ENCODE results near the gene PCNA.
"Not testable (repeated sequence)": the region's sequence is repeated elsewhere in the genome, so short reads cannot be mapped to it uniquely, and the experiment has no call there.

The PCNA gene

GRCh38 chr20:5143851-5144250 is 24.1 kb upstream of the PCNA start:
- no peak for DNase-seq (ENCODE audit: low read depth, low spot score)

GRCh38 chr20:5141615-5142014 is 21.9 kb upstream of the PCNA start:
- no peak for DNase-seq (ENCODE audit: low read depth, low spot score)

GRCh38 chr20:5140195-5140594 is 20.4 kb upstream of the PCNA start:
- no peak for DNase-seq (ENCODE audit: low read depth, low spot score)

GRCh38 chr20:5136096-5136495 is 16.3 kb upstream of the PCNA start:
- no peak for DNase-seq (ENCODE audit: low read depth, low spot score)

DNA sequence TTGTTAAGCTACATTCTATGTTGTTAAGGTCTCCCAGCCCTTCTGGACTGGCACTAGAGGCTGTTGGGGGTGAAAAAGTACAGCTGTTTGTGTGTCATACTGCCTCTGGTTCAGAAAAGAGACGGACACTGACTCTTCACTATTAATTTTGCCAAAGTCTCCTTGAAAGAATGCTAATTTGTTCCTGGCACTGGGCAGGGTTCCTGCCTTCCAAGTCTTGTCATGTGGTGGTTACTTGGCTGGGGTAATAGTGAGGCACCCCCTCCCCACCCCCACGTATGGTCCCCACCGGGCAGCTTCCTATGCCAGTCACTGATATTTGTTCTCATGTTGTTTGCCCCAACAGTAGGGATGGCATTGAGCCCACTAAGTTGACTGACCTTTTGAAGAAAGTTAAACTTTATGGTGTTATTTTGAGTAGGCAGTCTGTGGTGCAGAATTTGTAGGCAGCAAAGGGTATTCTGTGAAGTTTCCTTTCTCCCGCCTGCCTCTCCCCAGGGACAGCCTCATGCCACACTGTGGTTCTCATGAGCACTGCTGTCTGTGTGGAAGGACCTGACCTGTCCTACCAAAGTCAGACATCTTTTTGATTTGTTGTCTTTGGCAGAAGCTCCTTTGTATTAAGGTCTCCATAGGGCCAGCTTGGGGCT is 15.7 kb upstream of the PCNA start:
- DNase-seq (ENCODE audit: low read depth, low spot score) = no peak

DNA sequence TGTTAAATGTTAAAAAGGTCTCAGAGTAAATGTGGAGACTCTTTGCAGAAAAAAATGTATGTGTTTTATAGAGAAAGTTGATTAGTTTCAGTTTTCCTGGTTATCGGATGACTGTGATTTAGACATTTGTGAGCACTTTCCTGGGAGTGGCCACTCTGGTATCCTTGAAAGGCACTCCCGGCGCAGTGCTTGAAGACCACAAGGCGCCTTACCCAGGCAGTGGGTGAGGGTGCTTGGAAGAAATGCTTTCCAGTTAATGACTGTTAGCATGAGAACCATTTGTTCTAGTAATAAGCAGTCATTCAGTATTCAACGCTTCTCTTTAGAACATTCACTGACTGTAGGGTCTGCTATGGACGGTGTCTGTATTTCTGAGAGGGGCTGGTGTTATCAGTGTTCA is 14.2 kb upstream of the PCNA start:
- DNase-seq (ENCODE audit: low read depth, low spot score) = no peak

GRCh38 chr20:5131502-5131901 is 11.7 kb upstream of the PCNA start:
- DNase-seq (ENCODE audit: low read depth, low spot score) = no peak

- DNase-seq (ENCODE audit: low read depth, low spot score) = no peak
Observed at GRCh38 chr20:5128886-5129285, 9.1 kb upstream of the PCNA start.

DNA sequence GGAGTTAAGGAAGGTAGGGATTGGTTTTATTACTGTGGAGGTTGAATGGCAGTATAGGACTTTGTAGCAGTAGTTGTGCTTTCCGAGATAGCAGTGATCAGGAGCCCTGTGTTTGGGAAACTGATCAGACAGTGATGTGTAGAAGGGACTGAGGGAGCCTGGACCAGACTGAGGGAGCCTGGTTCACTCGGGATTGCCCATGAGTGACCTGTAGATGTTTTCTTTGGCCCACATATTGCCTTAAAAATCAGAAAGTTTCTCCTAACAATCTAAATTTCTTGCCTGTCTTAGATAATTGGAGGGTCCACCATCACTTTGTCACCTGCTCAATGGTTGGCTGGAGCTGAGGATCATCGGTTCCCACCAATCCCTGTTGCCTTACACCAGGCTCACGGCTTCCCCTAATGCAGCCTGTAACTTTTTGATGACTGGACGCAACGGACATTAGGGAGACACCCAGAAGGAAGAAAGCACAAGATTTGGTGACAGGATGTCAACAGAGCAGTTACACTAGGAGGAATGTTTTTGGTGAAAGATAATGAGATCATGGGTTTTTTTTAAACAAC is 8.2 kb upstream of the PCNA start:
- DNase-seq (ENCODE audit: low read depth, low spot score) = no peak

GRCh38 chr20:5127204-5127858 is 7.6 kb upstream of the PCNA start:
- DNase-seq (ENCODE audit: low read depth, low spot score) = no peak

DNA sequence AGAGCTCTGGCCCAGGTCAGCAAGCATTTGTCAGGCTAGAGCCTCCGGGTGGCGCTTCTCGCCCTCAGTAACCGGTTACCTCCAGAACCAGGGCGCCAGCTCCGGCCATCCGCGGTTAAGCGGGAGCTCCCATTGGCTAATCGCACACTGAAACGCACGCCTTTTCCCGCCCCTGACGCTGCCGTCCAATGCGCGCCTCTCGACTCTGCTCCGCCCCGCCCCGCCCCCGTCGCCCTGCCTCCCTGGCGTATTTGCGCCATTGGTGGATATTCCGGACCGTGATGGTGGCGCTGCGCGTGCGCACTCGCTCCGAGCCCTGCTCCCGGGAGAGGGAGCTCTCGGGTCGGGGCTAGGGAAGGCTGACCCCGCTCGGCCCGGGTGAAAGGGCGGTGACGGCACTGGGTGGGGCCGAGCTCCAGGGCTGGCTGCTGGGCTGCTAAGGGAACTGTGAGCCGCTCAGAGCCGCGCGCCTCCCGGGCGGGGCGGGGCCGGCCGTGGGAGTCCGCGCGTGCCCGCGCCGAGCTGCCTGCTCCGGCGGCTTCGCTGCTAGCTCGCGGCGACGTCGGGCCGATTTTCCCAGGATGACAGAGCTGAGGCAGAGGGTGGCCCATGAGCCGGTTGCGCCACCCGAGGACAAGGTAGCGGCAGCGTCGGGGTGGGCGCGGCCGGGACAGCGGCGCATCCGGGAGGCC is 6.9 kb upstream of the PCNA start, which contains the start of gene CDS2:
Gene CDS2, plus strand, starts transcription at position 497 of the 692 bp plus-strand sequence. Its CDS starts 85 bp downstream, at position 582.
- peak; percentile 98 for DNase-seq (ENCODE audit: low read depth, low spot score)

- DNase-seq (ENCODE audit: low read depth, low spot score) = no peak
Observed at GRCh38 chr20:5122873-5123260, 3.1 kb upstream of the PCNA start.

GRCh38 chr20:5120185-5120476 is 373 bp upstream of the PCNA start:
- no peak for DNase-seq (ENCODE audit: low read depth, low spot score)

DNA sequence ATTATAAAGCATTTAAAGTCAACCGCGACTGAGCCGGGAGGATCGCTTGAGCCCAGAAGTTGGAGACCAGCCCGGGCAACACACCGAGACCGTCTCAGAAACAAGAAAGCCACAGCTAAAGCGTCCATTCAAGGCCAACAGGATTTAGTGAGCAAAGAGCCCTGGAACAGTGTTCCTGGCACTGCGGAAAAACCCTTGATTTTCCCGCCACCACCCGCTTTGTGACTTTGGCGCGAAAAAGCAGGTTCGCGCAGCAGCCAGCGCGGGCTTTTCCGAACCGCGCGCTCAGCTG is 669 bp downstream of the PCNA start:
- no peak for DNase-seq (ENCODE audit: low read depth, low spot score)

DNA sequence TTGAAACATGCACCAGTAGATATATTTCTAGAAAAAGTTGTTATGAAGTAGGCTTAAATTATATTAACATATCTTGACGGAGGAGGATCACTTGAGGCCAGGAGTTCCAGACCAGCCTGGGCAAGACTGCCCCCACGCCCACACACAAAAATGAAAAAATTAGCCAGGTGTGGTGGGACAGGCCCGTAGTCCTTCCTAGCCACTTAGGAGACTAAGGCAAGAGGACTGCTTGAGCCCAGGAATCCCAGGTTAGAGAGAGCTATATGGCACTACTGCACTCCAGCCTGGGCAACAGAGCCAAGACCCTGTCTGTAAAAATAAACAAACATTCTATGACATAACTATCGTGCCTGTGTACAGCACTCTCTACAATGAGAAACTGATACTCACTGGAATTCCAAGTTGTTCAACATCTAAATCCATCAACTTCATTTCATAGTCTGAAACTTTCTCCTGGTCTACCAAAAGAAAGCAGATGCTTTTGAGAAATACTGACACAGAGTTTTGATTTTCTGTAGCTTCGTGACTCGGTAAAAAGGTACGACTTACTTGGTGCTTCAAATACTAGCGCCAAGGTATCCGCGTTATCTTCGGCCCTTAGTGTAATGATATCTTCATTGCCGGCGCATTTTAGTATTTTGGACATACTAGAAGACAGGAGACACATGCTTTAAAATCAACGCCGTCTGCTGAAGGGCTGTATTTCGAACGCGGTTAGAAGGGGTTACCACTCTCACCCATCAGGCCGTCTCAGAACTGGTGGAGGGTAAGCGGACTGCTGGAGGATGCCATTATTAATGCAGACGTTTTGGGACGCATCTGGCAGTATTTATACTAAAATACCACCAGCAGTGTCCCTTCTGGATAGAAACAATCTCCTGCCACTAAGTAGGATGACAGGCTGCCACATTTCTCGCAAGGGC is 1.3 kb downstream of the PCNA start:
- DNase-seq (ENCODE audit: low read depth, low spot score) = no peak

- DNase-seq (ENCODE audit: low read depth, low spot score) = no peak
Observed at GRCh38 chr20:5116875-5117274, 2.9 kb downstream of the PCNA start.

DNA sequence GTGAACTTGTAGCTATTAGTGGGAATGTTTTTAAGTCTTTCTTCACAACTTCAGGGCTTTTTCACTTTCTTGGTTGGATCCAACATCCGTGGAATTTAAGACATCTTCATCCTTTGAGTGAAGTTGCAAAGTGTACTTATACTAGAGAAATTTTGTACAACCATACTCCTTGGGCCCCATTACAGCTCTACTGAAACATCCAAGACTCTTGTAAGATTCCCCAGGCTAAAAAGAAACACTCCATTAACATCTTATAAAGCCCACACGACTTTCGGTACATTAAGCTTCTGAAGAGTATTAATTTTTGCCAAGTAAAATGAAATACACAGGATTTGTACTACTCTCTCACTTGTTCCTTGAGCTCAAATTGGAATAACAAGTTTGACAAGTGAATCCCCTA is 5.4 kb downstream of the PCNA start:
- no peak for DNase-seq (ENCODE audit: low read depth, low spot score)

DNA sequence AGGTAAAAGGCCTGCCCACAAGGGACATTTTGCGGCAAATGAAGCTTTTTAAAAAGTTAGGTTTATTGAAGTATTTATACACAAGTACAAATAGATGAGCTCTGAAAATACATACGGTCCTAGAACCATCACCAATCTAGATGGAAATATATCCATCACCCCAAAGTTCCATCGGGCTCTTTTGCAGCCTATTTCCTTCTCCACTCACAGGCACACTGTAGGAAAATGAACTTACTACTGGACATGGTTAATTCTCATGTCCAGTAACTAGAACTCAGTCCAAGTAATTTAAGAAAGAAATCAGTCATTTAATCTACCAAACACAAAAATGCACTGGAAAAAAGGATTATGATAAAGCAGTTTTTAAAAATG is 6.2 kb downstream of the PCNA start:
- no peak for DNase-seq (ENCODE audit: low read depth, low spot score)

DNA sequence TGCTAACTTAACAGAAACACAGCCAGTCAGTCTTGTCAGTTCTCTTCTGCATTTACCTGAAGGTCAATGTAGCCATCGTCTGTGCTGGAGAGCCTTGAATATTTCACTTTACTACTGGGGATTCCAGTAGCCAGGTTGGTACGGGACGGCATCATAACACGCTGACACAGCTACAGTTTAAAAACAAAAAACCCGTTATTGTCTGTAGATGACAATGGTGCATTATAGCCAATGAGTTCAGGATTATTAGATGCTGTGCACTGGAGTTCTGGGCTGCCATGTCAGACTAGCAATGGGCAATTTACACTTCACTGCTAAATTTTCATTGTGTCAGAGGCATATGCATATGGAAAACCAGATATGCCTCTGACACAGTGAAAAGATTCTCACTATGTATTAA is 10.5 kb downstream of the PCNA start:
- no peak for DNase-seq (ENCODE audit: low read depth, low spot score)

GRCh38 chr20:5104479-5104878 is 15.3 kb downstream of the PCNA start:
- no peak for DNase-seq (ENCODE audit: low read depth, low spot score)

DNA sequence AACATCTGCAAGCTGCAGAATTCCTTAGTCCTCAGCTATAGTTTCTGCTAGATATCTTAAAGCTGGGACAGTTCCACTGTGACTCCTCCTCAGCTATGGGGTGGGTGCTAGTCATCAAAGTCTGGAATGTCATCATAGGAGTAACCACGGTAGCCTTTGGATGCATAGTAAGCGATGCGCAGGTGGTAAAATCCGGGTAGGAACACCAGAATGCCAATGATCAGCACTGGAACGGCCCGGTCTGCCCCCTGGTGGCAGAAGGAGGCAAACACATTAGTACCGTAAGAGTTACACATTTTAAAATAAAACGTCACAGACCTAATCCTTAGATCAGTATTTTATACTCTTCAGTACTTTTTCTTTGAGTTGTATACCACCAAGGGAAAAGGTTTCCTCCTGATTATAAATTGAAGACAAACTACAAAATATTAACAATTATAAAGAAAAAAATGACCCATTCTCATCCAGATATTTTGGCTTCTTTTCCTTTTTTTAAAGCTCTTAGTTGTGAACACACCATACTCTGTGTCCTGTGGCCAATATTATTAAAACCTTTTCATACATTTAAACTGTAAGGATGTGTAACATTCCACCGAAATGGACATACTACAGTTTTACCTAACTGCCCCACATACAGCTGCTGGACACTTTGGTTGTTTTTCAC is 18.9 kb downstream of the PCNA start:
- peak; percentile 26 for DNase-seq (ENCODE audit: low read depth, low spot score)

- not testable (repeated sequence) for DNase-seq (ENCODE audit: low read depth, low spot score)
Observed at GRCh38 chr20:5099909-5100308, 19.8 kb downstream of the PCNA start.

All from smooth muscle cell of the brain vasculature (primary cell).